Stomach (tissue), 9 donors: ENCODE measurements around the gene PRODH2. TPM values are rescaled to one million over a fixed set of nuclear protein-coding genes. Genes with fewer than 3 reads are reported as not detected.

Experiments
- DNase-seq, 2 donors: peaks; one replicate each; pipeline versions ENCODE4 v3.0.0 to v3.0.0-alpha.2; 2013 to 2019
- H3K27ac ChIP-seq, 5 donors: fragments of 200-600 bp in 4 of 5; sonication (generic) in 4 of 5; one replicate each; pipeline ENCODE4 v1.5.1; 2013 to 2019; ENCODE audit warnings: mild to moderate bottlenecking in 1 of 5, moderate library complexity in 1 of 5
- H3K27me3 ChIP-seq, 3 donors: fragments of 200-600 bp; sonication (generic); one replicate each; pipeline ENCODE4 v1.5.1; 2017 to 2019; ENCODE audit warnings: mixed run types in 1 of 3
- H3K36me3 ChIP-seq, 4 donors: fragments of 200-600 bp; sonication (generic); 1 replicate in 3 of 4; 2 replicates in 1 of 4; pipeline ENCODE4 v1.5.1; 2016 to 2019
- H3K4me1 ChIP-seq, 4 donors: fragments of 200-600 bp; sonication (generic); one replicate each; pipeline ENCODE4 v1.5.1; 2016 to 2019
- H3K4me3 ChIP-seq, 4 donors: fragments of 200-600 bp; sonication (generic) in 3 of 4; one replicate each; pipeline ENCODE4 v1.5.1; 2016 to 2019; ENCODE audit warnings: mild to moderate bottlenecking in 1 of 4
- H3K9me3 ChIP-seq, 4 donors: fragments of 200-600 bp; sonication (generic); one replicate each; pipeline ENCODE4 v1.5.1; 2016 to 2019
- EP300 ChIP-seq: sonication (generic); formaldehyde crosslinking; IDR thresholded peaks from one replicate; pipeline ENCODE4 v1.6.1; 2017; ENCODE audit warnings: antibody characterized with exemption
- POLR2A ChIP-seq, 4 donors: fragments of 450-650 bp; IDR thresholded peaks; one replicate each; pipeline ENCODE4 v1.6.1; 2016; ENCODE audit warnings: antibody characterized with exemption in 4 of 4, control low read depth in 2 of 4, mild to moderate bottlenecking in 1 of 4, moderate library complexity in 1 of 4
- POLR2AphosphoS5 ChIP-seq, 3 donors: sonication (generic); formaldehyde crosslinking; IDR thresholded peaks; one replicate each; pipeline ENCODE4 v1.6.1; 2016; ENCODE audit warnings: antibody characterized with exemption in 3 of 3
- WGBS, 5 donors: extraction: QIAGEN DNeasy Blood & Tissue Kit in 3 of 5; methylation state at CpG; one replicate each; pipeline versions ENCODE4 v1.1.5 to v1.1.7; 2013 to 2018; 5-methylcytosine and 5-hydroxymethylcytosine counted together
- intact Hi-C: fragments of 100-400 bp; cut with DNase I; formaldehyde crosslinking; loops from one replicate; pipeline ENCODE4 v1.15.1; 2023; ENCODE audit warnings: low total_unique reads
- polyA plus RNA-seq, 3 donors: library from polyadenylated mRNA; stranded (reverse); fragments of 200-250 nt; gene quantifications; one replicate each; pipeline ENCODE4 v1.2.3, GENCODE V29; 2013
- total RNA-seq, 5 donors: library from RNA; depleted of rRNA; stranded (reverse); fragments of >200 nt; gene quantifications; one replicate each; pipeline versions ENCODE4 v1.1.0 to v1.2.3, GENCODE V29; 2014 to 2016
- TF ChIP-seq, protein P1 (sequence below), 7 experiments: fragments of 450-650 bp in 4 of 7; fragments of 200-600 bp in 3 of 7; sonication (generic) in 3 of 7; IDR thresholded peaks; one replicate each; pipeline ENCODE4 v1.5.1; 2016 to 2019; ENCODE audit warnings: antibody characterized with exemption in 7 of 7, control low read depth in 2 of 7, mild to moderate bottlenecking in 1 of 7
- donor health status: healthy with polysubstance abuse.
- donor health status: Bipolar disorder and iron deficiency.
- donor health status: healthy.

The PRODH2 gene
- total and polyA plus RNA-seq, 8 donors = 0.23 TPM; not detected in 7

DNA sequence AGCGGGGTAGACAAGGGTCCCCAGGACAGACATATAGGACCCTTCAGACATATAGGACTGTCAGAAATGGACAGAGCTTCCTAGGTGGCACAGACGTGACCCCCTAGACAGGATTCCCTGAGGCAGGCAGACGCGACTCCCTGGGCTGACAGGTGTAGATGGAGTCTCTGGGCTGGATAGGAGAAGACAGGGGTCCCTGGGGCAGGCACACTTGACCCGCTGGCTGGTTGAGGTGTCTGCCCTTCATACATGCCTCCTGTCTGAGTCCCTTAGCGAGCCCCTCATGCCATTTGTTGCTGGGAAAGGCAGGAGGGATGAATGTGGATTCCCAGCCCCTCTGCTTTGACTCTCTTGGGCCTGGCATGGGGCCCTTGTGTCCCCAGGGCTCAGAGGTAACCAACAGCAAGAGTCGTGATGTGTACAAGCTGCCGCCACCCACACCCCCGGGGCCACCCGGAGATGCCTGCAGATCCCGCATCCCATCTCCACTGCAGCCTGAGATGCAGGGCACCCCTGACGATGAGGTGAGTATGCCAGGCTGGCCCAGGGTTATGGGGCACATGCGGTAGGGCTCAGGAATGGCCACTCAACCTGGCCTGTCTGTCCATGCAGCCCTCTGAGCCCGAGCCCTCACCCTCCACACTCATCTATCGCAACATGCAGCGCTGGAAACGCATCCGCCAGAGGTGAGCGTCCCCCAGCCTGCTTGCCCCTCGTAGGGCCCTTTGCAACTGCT lies 58.8 kb downstream of the PRODH2 start:
- TF ChIP-seq POLR2A (IDR thresholded peaks at IDR 0.05) = no peak
- TF ChIP-seq, protein P1, sequence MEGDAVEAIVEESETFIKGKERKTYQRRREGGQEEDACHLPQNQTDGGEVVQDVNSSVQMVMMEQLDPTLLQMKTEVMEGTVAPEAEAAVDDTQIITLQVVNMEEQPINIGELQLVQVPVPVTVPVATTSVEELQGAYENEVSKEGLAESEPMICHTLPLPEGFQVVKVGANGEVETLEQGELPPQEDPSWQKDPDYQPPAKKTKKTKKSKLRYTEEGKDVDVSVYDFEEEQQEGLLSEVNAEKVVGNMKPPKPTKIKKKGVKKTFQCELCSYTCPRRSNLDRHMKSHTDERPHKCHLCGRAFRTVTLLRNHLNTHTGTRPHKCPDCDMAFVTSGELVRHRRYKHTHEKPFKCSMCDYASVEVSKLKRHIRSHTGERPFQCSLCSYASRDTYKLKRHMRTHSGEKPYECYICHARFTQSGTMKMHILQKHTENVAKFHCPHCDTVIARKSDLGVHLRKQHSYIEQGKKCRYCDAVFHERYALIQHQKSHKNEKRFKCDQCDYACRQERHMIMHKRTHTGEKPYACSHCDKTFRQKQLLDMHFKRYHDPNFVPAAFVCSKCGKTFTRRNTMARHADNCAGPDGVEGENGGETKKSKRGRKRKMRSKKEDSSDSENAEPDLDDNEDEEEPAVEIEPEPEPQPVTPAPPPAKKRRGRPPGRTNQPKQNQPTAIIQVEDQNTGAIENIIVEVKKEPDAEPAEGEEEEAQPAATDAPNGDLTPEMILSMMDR (IDR thresholded peaks at IDR 0.05) = no peak
- TF ChIP-seq EP300 = no peak
- no peak for TF ChIP-seq POLR2AphosphoS5 (IDR thresholded peaks at IDR 0.05)
- WGBS, 5 donors = 86 to 95% (median 90%) methylated on average over 17 to 20 of the region's 20 CpGs
- Histone ChIP-seq H3K4me3 (no peak overlapping the region), H3K27me3 (peaks cover 0 to 16% (median 0%) of the 10 kb centered on the region in 3 donors), H3K9me3 (no peaks in the 10 kb centered on the region), H3K36me3 (peaks cover 16 to 38% (median 32%) of the 10 kb centered on the region in 4 donors), H3K4me1 (peaks cover 41 to 67% (median 52%) of the 10 kb centered on the region in 4 donors), H3K27ac (peak overlapping the region in 4 of 5 donors; percentile 91 to 99 (median 98))
- intact Hi-C loops = no loop called here
- DNase-seq = no peak

GRCh38 chr19:35752746-35753350 lies 59.8 kb downstream of the PRODH2 start:
- WGBS, 5 donors = 96% methylated on average over 9 to 20 of the region's 20 CpGs
- intact Hi-C loops = no loop called here
- H3K9me3 ChIP-seq = no peaks in the 10 kb centered on the region
- H3K4me1 ChIP-seq = peaks cover 42 to 66% (median 52%) of the 10 kb centered on the region in 4 donors
- peak overlapping the region in 2 of 5 donors; percentile 98 to 99 for H3K27ac ChIP-seq
- peaks cover 16 to 38% (median 32%) of the 10 kb centered on the region in 4 donors for H3K36me3 ChIP-seq
- TF ChIP-seq EP300 (no peak), POLR2A (IDR thresholded peaks at IDR 0.05) (no peak), POLR2AphosphoS5 (IDR thresholded peaks at IDR 0.05) (no peak)
- TF ChIP-seq, protein P1 (IDR thresholded peaks at IDR 0.05) = no peak
- H3K4me3 ChIP-seq = no peak overlapping the region
- H3K27me3 ChIP-seq = peaks cover 0 to 16% (median 0%) of the 10 kb centered on the region in 3 donors
- peak in 1 of 2 donors; percentile 4 for DNase-seq

DNA sequence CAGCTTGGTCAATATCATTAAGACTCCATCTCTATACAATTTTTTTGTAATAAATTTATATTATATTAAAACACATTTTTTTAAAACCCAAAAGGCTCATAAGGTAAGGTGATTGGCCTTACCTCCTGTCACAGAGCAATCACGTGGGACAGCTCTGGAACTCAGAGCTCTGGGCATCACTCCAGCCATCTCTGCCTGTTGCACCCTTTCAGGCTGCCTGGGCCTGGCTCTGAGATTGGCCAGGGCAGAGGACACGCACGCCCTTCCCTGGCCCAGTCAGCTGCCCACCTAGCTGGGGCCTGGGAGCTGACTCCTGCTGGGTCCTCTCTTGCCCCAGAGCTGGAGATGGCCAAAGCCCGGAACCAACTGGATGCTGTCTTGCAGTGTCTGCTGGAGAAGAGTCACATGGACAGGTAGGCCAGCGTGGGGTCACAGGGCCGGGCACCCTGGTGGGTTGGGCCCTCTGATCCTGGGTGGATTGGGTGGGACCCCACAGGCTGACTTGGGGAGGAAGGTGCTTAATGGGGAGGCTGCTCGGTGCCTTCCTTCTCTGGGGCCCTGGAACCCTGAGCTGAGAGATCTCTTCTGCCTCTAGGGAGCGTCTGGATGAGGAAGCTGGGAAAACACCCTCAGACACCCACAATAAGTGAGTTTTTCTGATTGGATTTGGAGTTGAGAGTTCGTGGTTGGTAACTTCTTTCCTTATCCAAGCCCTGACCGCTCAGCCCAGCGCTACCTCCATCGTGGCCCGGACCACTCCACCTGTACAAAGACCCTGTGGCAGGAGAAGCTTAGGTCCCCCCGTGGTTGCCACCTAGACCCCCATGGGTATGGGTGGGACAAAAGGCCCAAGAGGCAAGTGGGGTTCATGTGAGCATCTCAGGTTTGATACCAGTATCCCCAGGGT lies 60.6 kb downstream of the PRODH2 start:
- DNase-seq = peak in 1 of 2 donors; percentile 2
- Histone ChIP-seq H3K36me3 (peaks cover 16 to 38% (median 32%) of the 10 kb centered on the region in 4 donors), H3K4me3 (no peak overlapping the region), H3K27ac (peak overlapping the region in 1 of 5 donors; percentile 99), H3K4me1 (peaks cover 40 to 66% (median 52%) of the 10 kb centered on the region in 4 donors), H3K9me3 (no peaks in the 10 kb centered on the region), H3K27me3 (peaks cover 0 to 16% (median 0%) of the 10 kb centered on the region in 3 donors)
- intact Hi-C loops = no loop called here
- TF ChIP-seq EP300 (no peak), POLR2AphosphoS5 (IDR thresholded peaks at IDR 0.05) (no peak), POLR2A (IDR thresholded peaks at IDR 0.05) (no peak)
- TF ChIP-seq, protein P1 (IDR thresholded peaks at IDR 0.05) = no peak
- 88 to 92% (median 91%) methylated on average over 11 to 14 of the region's 14 CpGs for WGBS, 5 donors

- Histone ChIP-seq H3K9me3 (no peaks in the 10 kb centered on the region), H3K27me3 (no peaks in the 10 kb centered on the region), H3K36me3 (peaks cover 16 to 38% (median 32%) of the 10 kb centered on the region in 4 donors), H3K4me1 (peaks cover 32 to 61% (median 46%) of the 10 kb centered on the region in 4 donors), H3K4me3 (no peak overlapping the region), H3K27ac (peak overlapping the region in 2 of 5 donors; percentile 6 to 88)
- 86 to 98% (median 93%) methylated on average over 4 to 5 of the region's 5 CpGs for whole genome bisulfite sequencing, 5 donors
- peak in 1 of 2 donors; percentile 11 for DNase-seq
- TF ChIP-seq POLR2AphosphoS5 (IDR thresholded peaks at IDR 0.05) (no peak), POLR2A (IDR thresholded peaks at IDR 0.05) (no peak)
- TF ChIP-seq, protein P1 (IDR thresholded peaks at IDR 0.05) = no peak
- intact Hi-C loops = no loop called here
These were observed 62.5 kb downstream of the PRODH2 start for GRCh38 chr19:35750167-35750566.
